ENCODE data around the gene TPCN1. TPM values are rescaled to one million over a fixed set of nuclear protein-coding genes. Genes with fewer than 3 reads are reported as not detected.

Gene TPCN1
- total RNA-seq, 1 experiment from 2014 or later, result 32.7 TPM

GRCh38 chr12:113238309-113238708 is 17.0 kb downstream of the TPCN1 start:
- POLR2A ChIA-PET, result no interaction called here
- Mint-ChIP-seq H3K27me3 (ENCODE audit: low read depth) (no peaks in the 10 kb centered on the region), H3K4me3 (no peak overlapping the region), H3K4me1 (peaks cover 38% of the 10 kb centered on the region), H3K36me3 (peaks cover 28% of the 10 kb centered on the region), H3K27ac (no peak overlapping the region), H3K9me3 (no peaks in the 10 kb centered on the region)
- ATAC-seq, result no peak
- DNase-seq (ENCODE audit: low spot score), result no peak
- TF ChIP-seq E2F1 (CRISPR knock-in tag; IDR thresholded peaks at IDR 0.05), result no peak
- no peak for TF ChIP-seq ATF6 (CRISPR knock-in tag; IDR thresholded peaks at IDR 0.05)
- CTCF ChIA-PET, result interaction anchor here (0.6 kb wide), 1 partner anchor 14 kb away, joined by 3 read pairs; no protein-coding TSS in a partner anchor

GRCh38 chr12:113239288-113239771 is 18.1 kb downstream of the TPCN1 start:
- TF ChIP-seq MYBL2 (CRISPR knock-in tag; IDR thresholded peaks at IDR 0.05), result no peak
- TF ChIP-seq PREB (CRISPR knock-in tag; IDR thresholded peaks at IDR 0.05; ENCODE audit: borderline replicate concordance), result no peak
- no peak for TF ChIP-seq ETV6 (CRISPR knock-in tag; IDR thresholded peaks at IDR 0.05)
- no peak for TF ChIP-seq ZNF512 (CRISPR knock-in tag; IDR thresholded peaks at IDR 0.05; ENCODE audit: borderline replicate concordance)
- no peak for TF ChIP-seq TP53 (CRISPR knock-in tag; IDR thresholded peaks at IDR 0.05)
- TF ChIP-seq IRF2 (CRISPR knock-in tag; IDR thresholded peaks at IDR 0.05; ENCODE audit: borderline replicate concordance, low read depth), result no peak
- TF ChIP-seq E2F5 (CRISPR knock-in tag; IDR thresholded peaks at IDR 0.05), result no peak
- TF ChIP-seq ARID4B (CRISPR knock-in tag; IDR thresholded peaks at IDR 0.05; ENCODE audit: borderline replicate concordance), result no peak
- TF ChIP-seq CDX4 (CRISPR knock-in tag; IDR thresholded peaks at IDR 0.05; ENCODE audit: borderline replicate concordance), result no peak
- no peak for TF ChIP-seq ZNF317 (CRISPR knock-in tag; IDR thresholded peaks at IDR 0.05; ENCODE audit: borderline replicate concordance, low read depth)
- Mint-ChIP-seq H3K36me3 (peaks cover 29% of the 10 kb centered on the region), H3K9me3 (no peaks in the 10 kb centered on the region), H3K4me3 (no peak overlapping the region), H3K4me1 (peaks cover 35% of the 10 kb centered on the region), H3K27ac (0 out of 2 replicates have a peak overlapping the region, but pooled peaks have one; percentile 64), H3K27me3 (ENCODE audit: low read depth) (no peaks in the 10 kb centered on the region)
- ATAC-seq, result no peak
- ChIA-PET POLR2A (no interaction called here), CTCF (no interaction called here)
- no peak for DNase-seq (ENCODE audit: low spot score)
